SK-N-SH (cell line): ENCODE data around the gene SPINT4. TPM values are rescaled to one million over a fixed set of nuclear protein-coding genes. Genes with fewer than 3 reads are reported as not detected.

Experiments used
- CTCF ChIA-PET: fragments of 300-600, 350-600 bp; formaldehyde crosslinking; extraction: SDS; loops from one replicate; lab custom pipeline; 2021; lab: Yijun Ruan, JAX
- POLR2A ChIA-PET: fragments of 350-600 bp; sonication (Branson Sonifier 250); formaldehyde crosslinking; extraction: SDS; loops from one replicate; lab custom pipeline; 2020; ENCODE audit warnings: antibody characterized with exemption, inconsistent platforms; lab: Yijun Ruan, JAX
- DNase-seq: peaks from one replicate; pipeline ENCODE4 v3.0.0; 2012
- H2AFZ ChIP-seq: fragments of 200-600 bp; sonication (generic); 2 replicates; pipeline ENCODE4 v1.8.1; 2016; ENCODE audit warnings: antibody characterized with exemption, mild to moderate bottlenecking, low read depth
- H3F3A ChIP-seq: fragments of 200-600 bp; sonication (generic); replicated peaks from 2 replicates; pipeline ENCODE3; 2016; ENCODE audit warnings: antibody characterized with exemption, mild to moderate bottlenecking; ENCODE audit not compliant: insufficient read depth
- H3K27ac ChIP-seq, 2 experiments: fragments of 200-500 bp in 1 of 2; fragments of 200-600 bp in 1 of 2; sonication (Bioruptor generic) in 1 of 2; sonication (generic), shearing (Covaris generic) in 1 of 2; 2 replicates each; pipeline versions ENCODE4 v1.5.1 to v1.6.1; 2014 to 2016; ENCODE audit warnings: low read depth in 2 of 2, inconsistent platforms in 1 of 2, low read length in 1 of 2, mild to moderate bottlenecking in 1 of 2, mixed read lengths in 1 of 2
- H3K27me3 ChIP-seq: fragments of 200-600 bp; sonication (generic), shearing (Covaris generic); 2 replicates; pipeline ENCODE4 v1.6.1; 2016; ENCODE audit warnings: mixed run types; ENCODE audit not compliant: insufficient read depth
- H3K36me3 ChIP-seq, 2 experiments: fragments of 200-500 bp in 1 of 2; fragments of 200-600 bp in 1 of 2; sonication (Bioruptor generic) in 1 of 2; sonication (generic) in 1 of 2; replicated peaks in 1 of 2; 2 replicates each; pipeline versions ENCODE3 to v1.5.1; 2014 to 2016; ENCODE audit warnings: low read length in 1 of 2, mild to moderate bottlenecking in 1 of 2; ENCODE audit not compliant: insufficient read depth in 2 of 2, control insufficient read depth in 1 of 2
- H3K4me1 ChIP-seq, 2 experiments: fragments of 200-500 bp in 1 of 2; fragments of 200-600 bp in 1 of 2; sonication (Bioruptor generic) in 1 of 2; sonication (generic), shearing (Covaris generic) in 1 of 2; 2 replicates each; pipeline versions ENCODE4 v1.5.1 to v1.6.1; 2014 to 2016; ENCODE audit warnings: low read depth in 1 of 2, low read length in 1 of 2, mixed run types in 1 of 2; ENCODE audit not compliant: insufficient read depth in 2 of 2, control insufficient read depth in 1 of 2
- H3K4me2 ChIP-seq: fragments of 200-600 bp; sonication (generic), shearing (Covaris generic); 2 replicates; pipeline ENCODE4 v1.6.1; 2017; ENCODE audit warnings: mixed run types
- H3K4me3 ChIP-seq, 2 experiments: fragments of 200-500 bp in 1 of 2; fragments of 200-600 bp in 1 of 2; sonication (Bioruptor generic) in 1 of 2; sonication (generic), shearing (Covaris generic) in 1 of 2; 2 replicates each; pipeline versions ENCODE4 v1.5.1 to v1.8.1; 2014 to 2016; ENCODE audit warnings: low read depth in 2 of 2, inconsistent platforms in 1 of 2, low read length in 1 of 2, mild to moderate bottlenecking in 1 of 2, mixed read lengths in 1 of 2, moderate library complexity in 1 of 2
- H3K79me2 ChIP-seq: fragments of 200-600 bp; sonication (generic); 2 replicates; pipeline ENCODE4 v1.8.1; 2017; ENCODE audit warnings: mild to moderate bottlenecking; ENCODE audit not compliant: insufficient read depth
- H3K9ac ChIP-seq: fragments of 200-600 bp; sonication (generic); 2 replicates; pipeline ENCODE4 v1.6.1; 2017; ENCODE audit warnings: mixed run types
- H3K9me2 ChIP-seq: fragments of 200-600 bp; sonication (generic); 2 replicates; pipeline ENCODE4 v1.6.1; 2017; ENCODE audit warnings: mixed run types
- H3K9me3 ChIP-seq: fragments of 200-600 bp; sonication (generic); 2 replicates; pipeline ENCODE4 v1.6.1; 2017; ENCODE audit warnings: mixed run types, mild to moderate bottlenecking, moderate library complexity
- H4K20me1 ChIP-seq: fragments of 200-600 bp; sonication (generic); 2 replicates; pipeline ENCODE4 v1.6.1; 2017; ENCODE audit warnings: mild to moderate bottlenecking, mixed run types; ENCODE audit not compliant: insufficient read depth
- CHD2 ChIP-seq: fragments of 150-350 bp; IDR thresholded peaks from 2 replicates; pipeline ENCODE4 v1.6.1; 2018; ENCODE audit warnings: low read length; ENCODE audit not compliant: partially characterized antibody
- CTCF ChIP-seq: fragments of 200-600 bp; sonication (generic); IDR thresholded peaks from 2 replicates; pipeline ENCODE4 v1.6.1; 2017; ENCODE audit warnings: antibody characterized with exemption, mild to moderate bottlenecking, moderate library complexity
- EP300 ChIP-seq, 2 experiments: IDR thresholded peaks; 2 replicates each; pipeline versions ENCODE4 v1.4.0 to v1.6.1; 2012; ENCODE audit warnings: borderline replicate concordance in 1 of 2, low read depth in 1 of 2, low read length in 1 of 2
- FOXJ3 ChIP-seq: sonication (generic); formaldehyde crosslinking; IDR thresholded peaks from 2 replicates; pipeline ENCODE4 v1.5.1; 2020; ENCODE audit warnings: mild to moderate bottlenecking, missing genetic modification reagents
- FOXM1 ChIP-seq: IDR thresholded peaks from 2 replicates; pipeline ENCODE4 v1.4.0; 2012; ENCODE audit warnings: low read depth, mild to moderate bottlenecking
- GATA2 ChIP-seq: sonication (generic); formaldehyde crosslinking; IDR thresholded peaks from 2 replicates; pipeline ENCODE4 v1.5.0; 2020; ENCODE audit warnings: mild to moderate bottlenecking, missing genetic modification reagents
- IRF3 ChIP-seq: fragments of 150-350 bp; IDR thresholded peaks from 2 replicates; pipeline ENCODE4 v1.6.1; 2016; ENCODE audit warnings: mild to moderate bottlenecking, low read depth, low read length
- JUND ChIP-seq: IDR thresholded peaks from 2 replicates; pipeline ENCODE4 v1.4.0; 2012
- MXI1 ChIP-seq: IDR thresholded peaks from 2 replicates; pipeline ENCODE4 v1.6.1; 2012; ENCODE audit warnings: mild to moderate bottlenecking, low read depth, low read length, improper control_type of control experiment
- NRF1 ChIP-seq: IDR thresholded peaks from 2 replicates; pipeline ENCODE4 v1.6.1; 2012; ENCODE audit warnings: low read depth, mild to moderate bottlenecking, low read length
- PBX3 ChIP-seq: IDR thresholded peaks from 2 replicates; pipeline ENCODE4; 2012
- POLR2AphosphoS5 ChIP-seq: IDR thresholded peaks from 2 replicates; pipeline ENCODE4 v1.6.1; 2012; ENCODE audit warnings: low read depth, low read length
- RAD21 ChIP-seq: IDR thresholded peaks from 2 replicates; pipeline ENCODE4 v1.6.1; 2012; ENCODE audit warnings: mild to moderate bottlenecking, low read length
- RCOR1 ChIP-seq: fragments of 150-350 bp; IDR thresholded peaks from 2 replicates; pipeline ENCODE4 v1.6.1; 2017; ENCODE audit warnings: antibody characterized with exemption, low read length
- RFX5 ChIP-seq: IDR thresholded peaks from 2 replicates; pipeline ENCODE4 v1.6.1; 2012; ENCODE audit warnings: mild to moderate bottlenecking, improper control_type of control experiment, low read length
- RXRA ChIP-seq: IDR thresholded peaks from 2 replicates; pipeline ENCODE4 v1.4.0; 2012; ENCODE audit warnings: low read depth, mild to moderate bottlenecking, borderline replicate concordance
- SIN3A ChIP-seq: IDR thresholded peaks from 2 replicates; pipeline ENCODE4 v1.6.1; 2012; ENCODE audit warnings: low read depth, mild to moderate bottlenecking, low read length, moderate library complexity, borderline replicate concordance
- SMC3 ChIP-seq: IDR thresholded peaks from 2 replicates; pipeline ENCODE4 v1.6.1; 2012; ENCODE audit warnings: low read depth, low read length, improper control_type of control experiment
- TAF1 ChIP-seq: IDR thresholded peaks from 2 replicates; pipeline ENCODE4 v1.6.1; 2012; ENCODE audit warnings: low read depth, mild to moderate bottlenecking, low read length, moderate library complexity, borderline replicate concordance
- TEAD4 ChIP-seq: IDR thresholded peaks from 2 replicates; pipeline ENCODE4 v1.4.0; 2012; ENCODE audit warnings: mild to moderate bottlenecking, borderline replicate concordance; ENCODE audit not compliant: insufficient read depth
- USF1 ChIP-seq: IDR thresholded peaks from 2 replicates; pipeline ENCODE4 v1.4.0; 2012; ENCODE audit warnings: low read depth, borderline replicate concordance
- USF2 ChIP-seq: fragments of 150-350 bp; IDR thresholded peaks from 2 replicates; pipeline ENCODE4 v1.6.1; 2017; ENCODE audit warnings: antibody characterized with exemption, low read length, low read depth, borderline replicate concordance
- WGBS: methylation state at CpG from one replicate; pipeline ENCODE4 v1.1.6; 2017; ENCODE audit warnings: low lambda C conversion rate; 5-methylcytosine and 5-hydroxymethylcytosine counted together
- polyA plus RNA-seq, 3 experiments: library from polyadenylated mRNA; depleted of rRNA; stranded (reverse); fragments of >200 nt; gene quantifications; 2 replicates each; pipeline ENCODE4 v1.2.3, GENCODE V29; 2012

Gene SPINT4
- polyA plus RNA-seq, 1 of the 3 experiments (the other 2 are of a cell fraction): not detected

GRCh38 chr20:45701104-45701503, 21.0 kb upstream of the SPINT4 start:
- Histone ChIP-seq H3K79me2 (no peaks in the 10 kb centered on the region), H3K27ac (no peak overlapping the region), H3K9me3 (no peaks in the 10 kb centered on the region), H3K36me3 (no peaks in the 10 kb centered on the region)
- no peak for DNase-seq
- POLR2A ChIA-PET: no interaction called here
- TF ChIP-seq TEAD4 (no peak), RCOR1 (no peak), FOXJ3 (no peak), TAF1 (no peak), PBX3 (no peak), NRF1 (no peak), RFX5 (no peak), JUND (no peak), USF1 (no peak), RAD21 (no peak), CHD2 (no peak), MXI1 (no peak), USF2 (no peak)
- TF ChIP-seq, all 33 proteins: peak for 0
- Histone ChIP-seq H3K27me3 (peaks cover 5% of the 10 kb centered on the region; the same call in 1 of the 2 replicates), H3K9ac (no peak overlapping the region), H2AFZ (no peak overlapping the region), H4K20me1 (no peaks in the 10 kb centered on the region), H3K4me2 (no peak overlapping the region), H3K4me1 (no peaks in the 10 kb centered on the region), H3K9me2 (no peaks in the 10 kb centered on the region), H3K4me3 (no peak overlapping the region), H3F3A (no peaks in the 10 kb centered on the region)
- 13% methylated on average over 4 of the region's 4 CpGs for WGBS
- CTCF ChIA-PET: no interaction called here

- POLR2A ChIA-PET: no interaction called here
- no peak within 1 kb of the TSS for H3K4me3 ChIP-seq
- CTCF ChIA-PET: no interaction called here
- H3K79me2 ChIP-seq: no peaks in the 10 kb centered on the region
- no peaks in the 10 kb centered on the region for H3F3A ChIP-seq
- H3K27ac ChIP-seq: no peak within 1 kb of the TSS
- H3K9me3 ChIP-seq: no peaks in the 10 kb centered on the region
- peaks cover 5% of the 10 kb centered on the region; the same call in 1 of the 2 replicates for H3K27me3 ChIP-seq
- DNase-seq: no peak
- WGBS: 3% methylated on average over 4 of the region's 4 CpGs
- no peak within 1 kb of the TSS for H3K4me2 ChIP-seq
- no peaks in the 10 kb centered on the region for H3K4me1 ChIP-seq
- no peak within 1 kb of the TSS for H2AFZ ChIP-seq
- H3K9me2 ChIP-seq: no peaks in the 10 kb centered on the region
- H4K20me1 ChIP-seq: no peaks in the 10 kb centered on the region
- no peaks in the 10 kb centered on the region for H3K36me3 ChIP-seq
- H3K9ac ChIP-seq: no peak within 1 kb of the TSS
- no peak for TF ChIP-seq EP300 (IDR thresholded peaks at IDR 0.05; ENCODE audit: borderline replicate concordance in 1 of 2, low read depth in 1 of 2, low read length in 1 of 2)
- no peak for TF ChIP-seq USF1
- no peak for TF ChIP-seq RAD21
- no peak for TF ChIP-seq GATA2 (CRISPR knock-in tag)
- no peak for TF ChIP-seq FOXM1
- TF ChIP-seq RXRA: no peak
- no peak for TF ChIP-seq SIN3A
- TF ChIP-seq IRF3: no peak
- TF ChIP-seq SMC3: no peak
- no peak for TF ChIP-seq MXI1
- TF ChIP-seq TAF1: no peak
- no peak for TF ChIP-seq CTCF
- no peak for TF ChIP-seq FOXJ3
- no peak for TF ChIP-seq JUND
- TF ChIP-seq TEAD4: no peak
- no peak for TF ChIP-seq POLR2AphosphoS5
- TF ChIP-seq RFX5: no peak
These were observed 20.3 kb upstream of the SPINT4 start, which contains the start of gene WFDC13 for GRCh38 chr20:45701873-45702272. Gene WFDC13, plus strand, starts transcription at chr20:45702038. Its CDS starts 86 bp downstream, at chr20:45702124.
